Measurements from ENCODE around the gene PLBD2.

PLBD2 gene

DNA sequence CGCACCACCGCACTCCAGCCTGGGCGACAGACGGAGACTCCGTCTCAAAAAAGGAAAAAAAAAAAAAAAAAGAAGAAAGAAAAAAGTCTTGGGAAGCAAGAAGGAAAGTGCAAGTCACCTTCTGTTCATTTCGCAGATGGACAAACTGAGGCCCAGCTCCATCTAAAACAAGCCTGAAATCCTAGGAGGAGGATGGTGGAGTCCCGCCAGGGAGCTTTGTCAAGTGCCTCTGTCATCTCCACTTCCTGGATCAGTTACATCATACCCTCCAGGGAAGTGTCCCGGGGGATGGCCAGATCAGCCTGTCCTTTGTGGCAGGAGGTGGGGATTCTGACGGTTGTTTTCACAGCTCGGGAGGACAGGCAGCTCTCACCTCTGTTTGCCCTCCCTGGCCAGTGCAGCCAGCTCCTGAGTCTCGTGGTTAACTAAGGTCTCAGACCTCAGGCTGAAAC, 55.1 kb downstream of the PLBD2 start:
- TF ChIP-seq, protein P1, sequence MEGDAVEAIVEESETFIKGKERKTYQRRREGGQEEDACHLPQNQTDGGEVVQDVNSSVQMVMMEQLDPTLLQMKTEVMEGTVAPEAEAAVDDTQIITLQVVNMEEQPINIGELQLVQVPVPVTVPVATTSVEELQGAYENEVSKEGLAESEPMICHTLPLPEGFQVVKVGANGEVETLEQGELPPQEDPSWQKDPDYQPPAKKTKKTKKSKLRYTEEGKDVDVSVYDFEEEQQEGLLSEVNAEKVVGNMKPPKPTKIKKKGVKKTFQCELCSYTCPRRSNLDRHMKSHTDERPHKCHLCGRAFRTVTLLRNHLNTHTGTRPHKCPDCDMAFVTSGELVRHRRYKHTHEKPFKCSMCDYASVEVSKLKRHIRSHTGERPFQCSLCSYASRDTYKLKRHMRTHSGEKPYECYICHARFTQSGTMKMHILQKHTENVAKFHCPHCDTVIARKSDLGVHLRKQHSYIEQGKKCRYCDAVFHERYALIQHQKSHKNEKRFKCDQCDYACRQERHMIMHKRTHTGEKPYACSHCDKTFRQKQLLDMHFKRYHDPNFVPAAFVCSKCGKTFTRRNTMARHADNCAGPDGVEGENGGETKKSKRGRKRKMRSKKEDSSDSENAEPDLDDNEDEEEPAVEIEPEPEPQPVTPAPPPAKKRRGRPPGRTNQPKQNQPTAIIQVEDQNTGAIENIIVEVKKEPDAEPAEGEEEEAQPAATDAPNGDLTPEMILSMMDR (IDR thresholded peaks at IDR 0.05; ENCODE audit: insufficient read depth, low read length, missing control alignments) = no peak
- no peak for DNase-seq (ENCODE audit: low read depth, low spot score)
- ChIA-PET POLR2A (no interaction called here), CTCF (interaction anchor here (2.9 kb wide), 1 partner anchor 11 kb away, joined by 21 read pairs; no protein-coding TSS in a partner anchor)
- H3K4me3 ChIP-seq (ENCODE audit: low read depth, low read length) = no peak overlapping the region

DNA sequence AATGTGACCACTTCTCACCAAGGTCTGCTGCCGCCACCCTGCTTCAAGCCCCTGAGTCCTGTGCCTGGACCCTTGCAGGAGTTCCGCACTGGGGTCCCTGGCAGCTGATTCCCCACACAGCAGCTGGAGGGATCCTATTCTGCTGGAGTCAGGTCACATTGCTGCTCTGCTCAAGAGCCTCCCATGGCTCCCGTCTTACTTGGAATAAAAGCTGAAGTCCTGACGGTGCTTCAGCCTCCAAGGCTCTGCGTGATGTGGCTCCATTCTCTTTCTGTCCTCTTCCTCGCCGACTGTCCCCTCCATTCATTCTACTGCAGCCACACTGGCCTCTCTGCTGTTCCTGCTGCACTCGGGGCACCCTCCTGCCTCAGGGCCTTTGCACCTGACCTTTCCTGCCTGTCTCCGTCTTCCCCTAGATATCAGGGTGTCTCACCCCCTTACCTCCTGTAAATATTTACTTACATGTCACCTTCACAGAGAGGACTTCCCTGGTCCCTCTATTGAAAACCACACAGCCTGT, 56.2 kb downstream of the PLBD2 start:
- H3K4me3 ChIP-seq (ENCODE audit: low read depth, low read length) = no peak overlapping the region
- TF ChIP-seq, protein P1 (IDR thresholded peaks at IDR 0.05; ENCODE audit: insufficient read depth, low read length, missing control alignments) = no peak
- CTCF ChIA-PET = interaction anchor here (2.9 kb wide), 1 partner anchor 10 kb away, joined by 21 read pairs; no protein-coding TSS in a partner anchor
- DNase-seq (ENCODE audit: low read depth, low spot score) = no peak
- POLR2A ChIA-PET = no interaction called here

DNA sequence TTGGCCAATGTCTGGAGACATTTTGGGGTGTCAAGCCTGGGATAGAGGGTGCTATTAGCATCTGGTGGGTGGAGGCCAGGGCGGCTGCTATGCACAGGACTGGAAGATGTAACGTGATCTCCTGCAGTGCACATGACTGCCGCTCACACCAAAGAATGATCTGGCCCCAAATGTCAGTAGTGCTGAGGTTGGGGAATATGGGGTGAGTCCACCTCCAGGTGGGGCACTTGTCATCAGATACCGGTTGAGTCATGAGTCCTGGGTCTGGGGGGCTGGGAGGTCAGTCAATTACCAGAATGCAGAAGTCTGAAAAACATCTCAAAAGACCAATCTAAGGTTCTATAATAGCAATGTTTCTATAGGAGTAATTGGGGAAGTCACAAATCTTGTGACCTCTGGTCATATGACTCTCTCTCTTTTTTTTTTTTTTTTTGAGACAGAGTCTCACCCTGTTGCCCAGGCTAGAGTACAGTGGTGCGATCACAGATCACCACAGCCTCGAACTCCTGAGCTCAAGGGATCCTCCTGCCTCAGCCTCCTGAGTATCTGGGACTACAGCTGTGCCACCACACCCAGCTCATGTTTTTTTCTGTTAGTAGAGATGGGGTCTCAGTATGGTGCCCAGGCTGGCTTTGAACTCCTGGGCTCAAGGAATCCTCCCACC, 57.8 kb downstream of the PLBD2 start:
- DNase-seq (ENCODE audit: low read depth, low spot score) = no peak
- POLR2A ChIA-PET = no interaction called here
- TF ChIP-seq, protein P1 (IDR thresholded peaks at IDR 0.05; ENCODE audit: insufficient read depth, low read length, missing control alignments) = no peak

DNA sequence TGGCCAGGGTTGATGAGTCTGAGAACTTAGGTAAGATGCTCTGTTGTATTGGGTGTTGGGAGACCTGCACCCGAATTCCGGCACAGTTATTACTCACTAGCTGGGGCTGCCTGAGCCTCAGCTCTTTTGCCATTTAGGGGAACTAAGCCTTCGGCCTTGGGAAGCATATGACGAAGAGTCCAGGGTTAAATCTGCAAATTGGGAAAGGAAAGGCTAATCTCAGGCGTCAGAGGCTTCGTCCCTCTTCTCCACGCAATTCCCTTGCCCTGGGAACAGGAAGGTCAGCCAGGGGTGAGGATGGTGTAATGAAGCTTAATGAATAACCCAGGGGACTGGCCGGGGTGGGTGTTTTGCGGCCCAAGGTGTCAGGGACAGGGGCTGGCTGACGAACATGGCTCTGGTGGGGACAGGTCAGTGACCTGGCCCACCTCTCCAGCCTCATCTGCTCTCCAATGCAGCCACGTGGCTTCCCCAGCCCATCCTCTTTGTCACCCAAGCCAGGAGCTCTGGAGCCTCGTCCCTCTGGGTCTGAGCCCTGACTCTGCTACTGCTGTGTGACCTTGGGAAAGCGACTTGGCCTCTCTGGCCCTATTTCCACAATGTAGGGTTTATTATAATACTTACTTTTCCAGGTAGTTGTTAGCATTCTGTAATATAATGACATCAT, 60.0 kb downstream of the PLBD2 start:
- POLR2A ChIA-PET = no interaction called here
- DNase-seq (ENCODE audit: low read depth, low spot score) = no peak
- TF ChIP-seq, protein P1 (IDR thresholded peaks at IDR 0.05; ENCODE audit: insufficient read depth, low read length, missing control alignments) = no peak
- no peak overlapping the region for H3K4me3 ChIP-seq (ENCODE audit: low read depth, low read length)
- CTCF ChIA-PET = interaction anchor here (0.9 kb wide), 1 partner anchor 43 kb away, joined by 3 read pairs; no protein-coding TSS in a partner anchor

More for the DNA sequence above, 57.8 kb downstream of the PLBD2 start:
- H3K4me3 ChIP-seq (ENCODE audit: low read depth, low read length) = no peak overlapping the region
- CTCF ChIA-PET = interaction anchor here (0.6 to 2.9 kb wide), 2 partner anchors 9 kb away, joined by 4 to 21 read pairs; no protein-coding TSS in a partner anchor

DNA sequence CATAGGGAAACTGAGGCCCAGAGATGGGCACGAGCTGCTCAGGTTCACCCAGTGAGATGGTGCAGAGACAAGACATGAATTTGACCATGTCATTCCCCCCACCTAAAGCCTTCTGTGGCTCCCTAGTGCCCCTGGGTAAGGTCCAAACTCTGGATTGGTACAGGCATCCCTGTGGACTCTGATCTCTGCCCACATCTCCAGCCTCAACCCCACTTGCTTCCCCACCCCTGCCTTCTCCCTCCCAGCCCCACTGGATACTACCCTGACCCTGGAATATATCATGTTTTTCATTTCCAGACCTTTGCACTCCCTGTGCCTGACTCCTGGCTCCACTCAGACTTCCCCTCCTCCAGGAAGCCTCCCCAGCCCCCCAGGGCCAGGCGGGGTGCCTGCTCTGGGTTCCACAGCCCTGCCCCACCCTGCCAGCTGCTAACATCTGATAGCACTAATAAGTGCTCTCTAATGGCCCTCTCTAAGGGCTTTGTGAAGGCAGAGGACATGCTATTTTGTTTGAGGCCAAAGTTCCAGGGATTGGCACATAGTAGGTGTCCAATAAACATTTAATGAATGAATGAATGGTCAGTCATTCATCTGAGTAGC, 62.7 kb downstream of the PLBD2 start:
- H3K4me3 ChIP-seq (ENCODE audit: low read depth, low read length) = no peak overlapping the region
- TF ChIP-seq, protein P1 (IDR thresholded peaks at IDR 0.05; ENCODE audit: insufficient read depth, low read length, missing control alignments) = no peak
- no peak for DNase-seq (ENCODE audit: low read depth, low spot score)
- POLR2A ChIA-PET = no interaction called here
- CTCF ChIA-PET = interaction anchor here (4.7 kb wide), 1 partner anchor 109 kb away, joined by 70 read pairs; no protein-coding TSS in a partner anchor
